ENCODE measurements around the gene LYST.

LYST gene

DNA sequence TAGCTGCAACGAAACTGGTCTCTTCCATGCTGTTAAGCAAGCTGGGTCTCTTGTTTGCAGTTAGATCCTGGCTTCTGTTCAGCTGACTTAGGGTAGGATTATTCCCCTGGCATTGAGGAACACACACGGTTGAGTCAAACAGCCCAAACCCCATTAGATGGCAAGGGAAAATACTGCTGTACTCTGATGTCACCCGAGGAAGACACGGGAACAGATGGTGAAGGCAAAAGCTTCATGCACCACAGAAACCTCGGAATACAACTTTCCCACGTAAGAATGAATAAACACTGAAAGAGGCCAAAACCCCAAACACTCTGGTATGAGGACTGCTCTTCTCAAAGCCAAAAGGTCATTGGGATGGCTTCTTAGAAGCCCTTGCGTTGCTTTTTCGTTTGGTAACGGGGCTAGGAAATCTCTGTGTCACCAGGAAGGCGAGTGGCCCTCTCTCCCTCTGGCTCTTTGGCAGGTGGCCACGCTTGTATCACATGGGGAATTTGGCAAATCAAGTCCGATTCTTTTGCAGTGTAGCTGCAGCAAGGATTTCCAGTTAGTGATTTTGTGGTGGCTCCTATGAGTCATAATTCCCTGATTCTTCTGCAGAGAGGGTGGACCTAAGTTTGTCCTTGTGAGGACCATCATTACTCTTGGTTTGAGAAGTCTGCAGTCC, 16.7 kb upstream of the LYST start:
- DNase-seq (ENCODE audit: low read depth), result no peak

DNA sequence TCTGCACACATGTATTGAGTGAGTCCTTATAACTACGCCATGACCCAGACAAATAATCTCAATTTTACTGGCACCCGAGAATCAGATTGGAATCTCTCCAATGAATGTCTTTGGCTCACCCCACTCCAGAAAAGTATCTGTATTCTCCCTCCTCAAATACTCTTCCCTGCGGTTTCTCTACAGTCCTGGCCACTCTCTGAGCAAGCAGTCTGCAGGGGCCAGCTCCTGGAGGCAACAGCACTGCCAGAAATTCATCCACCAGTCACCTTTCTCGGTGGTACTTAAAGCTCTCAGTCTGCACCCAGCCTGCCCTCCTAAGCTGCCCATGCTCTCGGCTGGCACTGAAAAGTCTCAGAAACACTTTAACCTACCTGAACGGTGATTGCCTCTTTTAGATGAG, 16.1 kb upstream of the LYST start:
- no peak for DNase-seq (ENCODE audit: low read depth)

DNA sequence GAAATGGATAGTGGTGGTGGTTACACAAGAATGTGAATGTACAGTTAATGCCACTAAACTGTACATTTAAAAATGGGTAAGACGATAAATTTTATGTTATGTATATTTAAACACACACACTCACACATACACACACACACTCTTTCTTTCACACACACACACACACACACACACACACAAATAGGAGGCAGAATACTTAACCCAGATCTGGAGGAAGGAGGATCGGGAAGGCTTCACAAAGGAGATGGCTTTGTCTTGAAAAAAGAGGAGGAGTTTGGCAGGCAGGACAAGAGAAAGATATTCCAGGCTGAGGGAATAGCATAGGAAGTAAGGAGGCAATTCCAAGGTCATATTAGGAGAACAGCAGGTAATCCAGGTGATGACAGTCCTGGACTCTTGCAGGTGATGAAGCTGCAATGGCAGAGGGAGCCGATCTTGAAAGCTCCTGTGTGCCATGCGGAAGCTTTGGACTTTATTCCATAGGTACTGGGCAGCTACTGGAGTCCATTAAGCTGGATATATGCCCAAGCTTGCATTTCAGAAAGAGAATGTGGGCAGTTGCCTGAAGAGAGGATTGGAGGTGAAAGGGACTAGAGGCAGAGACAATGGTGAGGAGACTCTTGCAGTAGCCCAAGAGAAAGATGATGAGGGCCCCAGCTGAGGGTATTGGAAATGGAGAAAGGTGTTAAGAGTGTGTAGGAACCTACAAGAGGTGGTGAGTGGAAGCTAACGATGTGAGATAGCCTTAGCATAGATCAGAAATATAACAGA, 15.4 kb upstream of the LYST start:
- no peak for DNase-seq (ENCODE audit: low read depth)

DNA sequence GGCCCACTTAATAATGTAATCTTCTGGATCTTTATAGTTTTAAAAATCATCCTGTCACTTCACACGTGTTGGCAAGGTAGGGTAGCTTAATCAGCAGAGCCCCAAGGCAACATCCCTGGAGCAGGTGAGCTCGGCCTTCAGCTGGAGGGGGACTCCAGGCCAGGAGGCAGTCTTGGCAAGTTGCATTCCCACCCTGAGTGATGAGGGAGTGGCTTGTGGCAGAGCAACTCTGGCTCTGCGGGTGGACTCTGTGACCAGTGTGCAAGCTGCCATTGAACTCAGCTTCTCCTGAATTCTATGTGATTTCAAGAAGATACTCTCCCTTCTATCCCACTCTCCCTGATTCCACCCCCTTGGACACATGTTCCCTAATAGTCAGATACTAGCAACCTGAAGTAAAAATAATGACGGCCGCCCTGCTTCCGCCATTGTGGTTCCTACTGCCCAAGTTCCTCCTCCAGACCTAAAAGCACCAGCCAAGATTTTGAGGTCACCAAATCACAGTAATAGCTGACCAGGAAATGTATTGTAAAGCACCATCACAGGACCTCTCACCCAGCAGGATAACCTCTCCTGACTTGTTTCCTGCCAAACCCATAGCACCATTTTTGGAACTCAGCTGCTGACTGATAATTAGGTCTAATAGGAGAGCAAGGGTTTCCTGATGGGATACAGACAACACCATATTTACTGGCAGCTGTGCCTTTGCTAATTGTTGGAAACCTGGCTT, 11.5 kb upstream of the LYST start:
- no peak for DNase-seq (ENCODE audit: low read depth)

DNA sequence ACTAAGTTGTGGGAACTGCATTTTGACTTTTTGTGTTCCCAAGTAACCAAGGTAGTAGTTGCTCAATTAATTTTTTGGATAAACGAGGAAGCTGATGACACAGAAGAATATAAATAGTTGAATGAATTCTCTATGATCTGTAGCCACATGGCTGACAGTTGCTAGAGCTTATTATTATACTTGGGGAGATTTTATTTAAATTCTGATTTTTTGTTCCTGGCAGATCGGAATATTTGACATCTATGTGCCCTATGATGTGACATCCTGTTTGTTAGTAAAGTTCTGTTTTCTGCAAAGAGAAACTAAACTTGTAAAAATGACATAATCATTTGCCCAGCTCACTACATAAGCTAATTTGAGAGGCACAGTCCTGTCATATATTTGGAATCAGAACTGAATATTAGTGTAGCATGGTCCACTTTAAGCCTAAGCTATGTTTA, 9.7 kb upstream of the LYST start:
- no peak for DNase-seq (ENCODE audit: low read depth)

DNA sequence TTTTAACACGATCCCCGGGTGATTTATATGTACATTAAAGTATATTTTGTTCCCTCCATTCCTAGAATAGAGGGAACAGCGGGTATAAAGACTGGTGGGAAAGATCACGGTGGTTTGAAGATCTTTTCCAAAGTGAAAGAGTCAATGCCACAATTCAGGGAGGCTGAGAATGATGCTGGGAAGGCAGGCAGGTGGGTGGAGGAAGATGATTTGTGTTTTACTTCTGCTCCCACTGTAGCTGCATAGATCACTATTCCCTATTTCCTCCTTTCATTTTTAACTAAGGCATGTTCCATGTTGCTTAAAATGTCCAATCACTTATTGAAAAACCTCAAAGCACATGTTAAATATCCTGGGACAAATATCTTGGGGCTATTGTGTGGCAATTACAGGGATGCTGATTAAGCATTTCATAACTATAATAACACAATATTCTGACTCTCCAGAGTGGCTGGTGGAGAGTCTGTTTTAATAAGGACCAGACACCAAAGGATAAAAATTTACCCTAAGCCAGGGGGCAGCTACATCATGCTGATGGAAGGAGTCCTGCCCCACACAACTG, 8.4 kb upstream of the LYST start:
- DNase-seq (ENCODE audit: low read depth), result no peak

DNA sequence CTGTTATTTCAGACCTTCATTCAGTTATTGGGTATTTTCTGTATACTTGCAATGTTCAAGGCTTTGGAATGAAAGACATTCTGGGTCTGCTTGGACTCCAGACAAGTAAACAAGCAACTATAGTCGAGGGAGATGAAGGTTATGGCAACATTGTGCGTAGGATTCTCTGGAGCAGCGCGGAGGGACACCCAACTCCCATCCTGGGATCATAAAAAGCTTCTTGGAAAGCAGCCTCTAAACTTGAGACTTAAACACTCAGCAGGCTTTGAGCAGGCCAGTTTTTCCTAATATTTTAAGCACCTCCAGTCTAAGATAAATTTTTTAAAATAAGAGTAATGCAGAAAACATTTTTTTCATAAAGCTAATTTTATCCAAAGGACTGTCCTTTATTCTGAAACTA, 7.6 kb upstream of the LYST start:
- no peak for DNase-seq (ENCODE audit: low read depth)

DNA sequence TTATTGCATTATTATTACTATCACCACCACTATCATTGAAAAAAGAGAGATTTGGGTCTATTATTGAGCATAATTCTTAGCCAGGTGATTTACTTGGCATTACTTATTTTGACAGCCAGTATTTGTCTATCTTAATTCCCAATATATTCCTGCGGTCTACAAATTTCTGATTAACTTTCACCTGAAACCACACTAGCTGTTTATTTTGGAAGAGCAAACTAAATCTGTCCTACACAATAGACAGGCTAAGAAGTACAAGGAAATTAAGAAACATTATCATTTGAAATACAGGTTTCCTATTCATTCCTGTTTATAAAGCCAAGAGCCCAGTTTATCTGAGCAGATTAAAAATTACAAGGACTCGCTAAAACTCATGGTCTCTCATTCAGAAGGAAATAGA, 6.9 kb upstream of the LYST start:
- DNase-seq (ENCODE audit: low read depth), result no peak

DNA sequence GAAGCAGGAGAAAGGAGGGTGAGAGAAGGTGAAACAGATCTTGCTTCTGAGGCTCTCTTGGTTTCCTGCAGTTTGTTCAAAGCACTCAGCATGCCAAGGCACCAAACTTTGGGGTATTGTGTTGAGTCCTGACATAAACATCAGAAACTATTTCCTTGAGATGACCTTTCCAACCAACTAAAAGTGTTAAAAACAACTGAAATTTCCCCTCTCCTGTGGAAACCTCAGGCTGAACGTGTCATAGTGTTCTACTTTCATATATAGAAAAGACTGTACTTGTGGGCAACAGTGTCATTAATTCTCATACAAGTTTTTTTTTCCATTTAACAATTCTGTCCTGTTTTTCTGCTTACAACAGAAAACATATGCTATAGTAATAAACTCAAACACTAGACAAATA, 6.3 kb upstream of the LYST start:
- DNase-seq (ENCODE audit: low read depth), result no peak

DNA sequence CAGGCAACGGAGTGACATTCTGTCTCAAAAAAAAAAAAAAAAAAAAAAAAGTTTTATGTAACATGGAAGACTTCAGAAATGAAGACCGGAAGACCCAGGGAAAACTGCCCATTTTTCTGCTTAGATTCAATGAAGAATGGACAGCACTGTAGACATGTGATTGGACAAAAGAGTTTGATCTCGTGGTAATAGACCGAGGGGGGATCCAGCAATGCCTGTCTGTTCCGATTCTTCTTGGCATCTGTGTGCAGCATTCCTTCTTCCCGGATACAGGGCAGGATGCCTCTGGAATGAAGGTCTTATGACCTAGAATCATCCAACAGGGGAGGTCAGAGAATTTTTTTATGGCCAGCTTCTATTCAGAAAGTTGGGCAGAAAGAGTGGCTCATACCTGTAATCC, 5.6 kb upstream of the LYST start:
- DNase-seq (ENCODE audit: low read depth), result no peak

DNA sequence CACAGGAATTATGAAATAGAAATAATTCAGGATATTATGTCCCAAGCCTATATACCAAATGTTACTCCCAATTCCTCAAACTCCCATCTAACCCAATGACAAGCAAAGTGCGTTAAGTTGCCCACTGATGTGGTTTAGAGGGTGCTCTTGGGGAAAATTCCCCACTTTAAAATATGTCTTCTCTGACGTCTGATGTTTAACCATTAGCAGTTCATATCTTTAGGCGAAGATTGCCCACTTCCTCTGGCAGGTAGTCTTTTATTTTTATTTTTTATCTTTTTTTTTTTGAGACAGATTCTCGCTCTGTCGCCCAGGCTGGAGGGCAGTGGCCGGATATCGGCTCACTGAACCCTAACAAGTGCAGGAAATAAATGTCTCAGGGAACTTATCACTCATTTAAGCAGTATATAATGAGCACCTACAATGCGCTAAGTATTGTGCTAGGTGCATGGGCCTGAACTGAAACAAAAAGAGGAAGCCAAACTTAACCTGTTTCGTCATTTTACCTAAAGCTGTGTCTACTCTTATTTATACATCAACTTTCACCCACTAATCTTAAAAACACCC, 1.3 kb upstream of the LYST start:
- no peak for DNase-seq (ENCODE audit: low read depth)

DNA sequence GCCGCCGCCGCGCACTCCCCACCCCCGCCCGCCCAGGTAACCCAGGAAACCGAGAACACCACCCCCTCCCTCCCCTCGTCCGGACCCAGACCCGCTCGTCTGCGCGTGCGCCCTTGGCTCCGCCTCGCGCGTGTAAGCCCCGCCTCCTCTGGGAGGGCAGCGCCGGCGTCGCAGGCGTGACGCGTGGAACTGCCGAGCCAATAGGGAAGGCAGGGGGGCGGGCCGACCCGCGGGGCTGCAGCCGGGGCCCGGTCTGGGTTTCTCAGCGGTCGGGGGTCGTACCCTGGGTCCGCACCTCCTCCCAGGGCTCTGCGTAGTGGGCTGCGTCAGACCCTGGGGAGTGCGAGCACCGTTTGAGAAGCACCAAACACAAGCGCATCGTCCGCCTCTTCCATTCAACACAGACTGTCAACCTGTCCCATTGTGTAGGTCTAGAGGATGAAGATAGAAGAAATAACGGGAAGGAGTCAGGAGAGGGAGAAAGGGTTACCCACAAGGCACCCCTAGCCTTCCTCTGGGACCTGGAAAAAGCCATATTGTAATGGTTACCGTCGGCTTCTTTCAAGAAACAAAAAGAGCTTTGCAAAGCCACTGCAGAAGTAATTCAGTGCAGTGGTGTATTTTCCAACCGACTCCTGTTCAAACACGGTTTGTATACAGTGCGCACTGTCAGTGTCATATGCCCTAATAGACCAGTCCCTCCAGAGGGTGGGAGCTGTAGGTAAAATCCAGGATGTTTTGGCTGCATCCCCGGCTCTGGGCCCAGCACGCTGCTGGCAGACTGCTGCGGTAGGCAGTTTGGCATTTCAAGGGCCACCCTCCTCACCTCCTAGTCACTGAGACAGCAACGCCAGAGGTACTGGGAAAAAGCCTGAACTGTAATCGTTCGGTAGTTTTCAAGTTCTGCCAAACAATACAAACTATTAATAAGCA, 473 bp upstream of the LYST start:
- peak; percentile 95 for DNase-seq (ENCODE audit: low read depth)

DNA sequence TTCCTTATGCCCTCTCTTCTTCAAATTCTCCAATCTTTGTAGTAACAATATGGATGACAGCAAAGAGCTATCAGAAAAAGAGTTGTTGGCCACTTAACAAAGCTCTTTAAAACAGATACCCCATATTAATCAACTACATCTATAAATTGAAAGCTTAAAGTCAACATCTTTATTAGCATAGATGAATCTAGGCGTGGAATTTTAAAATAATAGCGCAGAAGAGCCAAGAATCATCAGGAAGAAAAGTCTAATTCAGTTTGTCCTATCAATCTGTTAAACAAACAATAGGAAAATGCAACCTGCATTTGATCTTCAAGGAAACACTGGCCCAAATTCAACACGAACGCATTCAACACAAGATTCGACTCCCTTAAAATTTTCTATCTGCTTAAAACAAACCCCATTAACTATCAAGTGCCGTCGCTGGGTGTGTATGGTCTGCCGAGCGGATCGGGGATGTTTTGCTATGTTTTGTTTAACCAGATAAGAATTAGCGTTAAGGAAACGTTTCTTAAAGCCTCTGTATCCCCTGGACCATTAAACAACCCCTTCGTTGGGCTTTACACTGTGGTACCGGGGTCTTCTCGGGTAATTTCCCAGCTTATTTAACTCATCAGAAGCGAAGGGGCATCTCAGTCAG, 1.0 kb downstream of the LYST start:
- DNase-seq (ENCODE audit: low read depth), result no peak

DNA sequence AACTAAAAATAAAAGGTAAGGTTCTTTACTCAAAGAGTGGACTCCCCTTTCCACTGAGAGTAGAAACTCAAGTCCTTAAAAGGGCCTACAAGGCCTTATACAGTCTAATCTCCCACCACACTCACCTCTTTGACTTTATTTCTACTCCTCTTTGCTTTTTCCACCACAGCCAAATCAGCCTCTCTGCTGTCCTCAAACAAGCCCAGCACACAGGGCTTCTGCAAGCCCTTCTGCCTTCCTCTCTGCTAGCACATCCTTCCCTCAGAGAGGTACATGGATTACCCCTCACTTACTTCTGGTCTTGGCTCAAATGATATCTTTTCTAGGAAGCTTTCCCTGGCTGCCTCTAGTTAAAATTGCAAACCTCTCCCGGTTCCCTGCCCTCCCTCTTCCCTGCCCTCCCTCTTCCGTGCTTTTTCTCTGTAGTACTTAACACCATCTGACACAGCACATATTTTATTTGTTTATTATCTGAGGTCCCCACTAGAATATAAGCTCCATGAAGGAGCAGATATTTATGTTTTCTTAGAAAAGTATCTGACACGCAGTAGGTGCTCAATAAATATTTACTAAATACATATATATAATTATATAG, 1.7 kb downstream of the LYST start:
- no peak for DNase-seq (ENCODE audit: low read depth)

DNA sequence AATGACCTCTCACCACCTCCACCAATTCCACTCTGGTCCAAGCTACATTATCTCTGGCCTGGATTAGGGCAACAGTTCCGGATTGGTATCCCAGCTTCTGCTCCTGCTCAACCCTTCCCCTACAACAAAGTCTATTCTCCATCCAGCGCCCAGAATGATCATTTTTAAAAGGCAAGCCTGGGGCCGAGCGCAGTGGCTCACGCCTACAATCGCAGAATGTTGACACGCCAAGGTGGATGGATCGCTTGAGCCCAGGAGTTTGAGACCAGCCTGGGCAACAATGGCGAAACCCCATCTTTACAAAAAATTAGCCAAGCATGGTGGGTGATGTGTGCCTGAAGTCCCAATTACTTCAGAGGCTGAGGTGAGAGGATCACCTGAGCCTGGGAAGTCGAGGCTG, 2.2 kb downstream of the LYST start:
- DNase-seq (ENCODE audit: low read depth), result no peak

DNA sequence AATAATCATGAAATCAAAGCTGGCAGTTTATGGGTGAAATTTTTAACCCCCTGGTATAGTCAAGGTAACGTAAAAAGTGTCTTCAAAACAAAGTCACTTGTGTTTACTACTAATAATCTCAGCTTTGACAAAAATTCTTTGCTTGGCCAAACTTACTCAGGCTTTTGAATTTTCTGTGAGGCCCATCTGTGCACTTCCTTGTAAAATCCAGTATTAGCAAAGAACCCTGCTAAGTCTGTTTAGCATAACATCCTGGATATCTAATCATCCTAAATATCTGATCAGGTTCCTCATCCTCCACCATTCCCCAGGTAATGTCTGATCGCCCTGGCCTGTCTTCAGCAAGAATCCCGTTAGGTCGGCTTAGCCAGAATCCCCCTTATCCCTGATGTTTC, 3.0 kb downstream of the LYST start:
- no peak for DNase-seq (ENCODE audit: low read depth)

DNA sequence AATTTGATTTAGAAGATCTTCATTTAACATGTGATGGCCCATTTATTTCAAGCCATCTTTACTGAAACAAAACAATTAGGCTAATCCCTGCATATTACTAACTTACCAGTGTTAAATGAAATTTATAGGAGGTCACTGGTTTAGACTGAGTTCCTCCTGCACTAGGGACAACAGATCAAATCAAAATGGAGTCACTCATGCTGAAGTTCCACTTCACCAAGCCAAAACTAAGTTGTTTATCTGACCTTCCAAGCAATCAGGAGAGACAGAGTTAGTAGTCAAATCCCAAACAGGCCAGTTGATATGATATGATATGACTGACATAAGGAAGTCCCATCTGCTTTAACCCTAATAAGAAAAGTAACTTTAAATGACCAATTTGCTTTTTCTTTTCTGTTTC, 4.8 kb downstream of the LYST start:
- no peak for DNase-seq (ENCODE audit: low read depth)

DNA sequence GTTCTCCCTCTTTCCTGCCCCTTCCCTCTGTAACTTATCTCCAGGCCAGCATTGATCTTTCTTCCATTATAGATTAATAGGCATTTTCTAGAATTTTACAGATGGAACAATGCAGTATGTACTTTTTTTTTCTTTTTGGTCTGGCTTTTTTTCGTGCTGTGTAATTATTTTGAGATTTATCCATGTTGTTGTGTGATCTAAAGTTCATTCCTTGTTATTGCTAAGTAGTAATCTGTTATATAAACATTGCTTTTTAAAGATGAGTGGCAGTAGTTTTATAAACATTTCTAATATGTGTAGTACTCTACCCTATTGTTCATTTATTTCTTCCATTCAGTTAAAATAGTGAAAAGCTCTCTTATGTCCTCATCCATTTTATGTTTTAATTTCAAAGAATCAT, 5.9 kb downstream of the LYST start:
- DNase-seq (ENCODE audit: low read depth), result no peak

DNA sequence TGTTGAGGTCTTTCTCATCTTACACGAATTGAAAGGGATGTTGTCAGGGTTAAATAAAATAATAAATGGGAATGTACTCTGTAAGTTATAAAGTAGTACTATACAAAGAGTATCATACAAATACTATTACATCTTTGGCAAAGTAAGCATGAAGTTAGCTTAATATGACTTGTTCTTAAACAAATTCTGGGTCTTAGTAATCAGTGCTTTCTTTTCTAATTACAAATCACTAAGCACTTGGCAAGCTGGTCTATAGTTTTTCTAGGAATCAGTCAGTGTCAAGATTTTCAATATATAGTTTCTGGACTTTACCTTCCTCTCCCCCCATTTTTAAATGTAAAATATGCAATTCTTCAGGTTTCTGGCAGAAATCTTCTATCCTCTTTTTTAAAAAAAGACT, 6.9 kb downstream of the LYST start:
- no peak for DNase-seq (ENCODE audit: low read depth)

DNA sequence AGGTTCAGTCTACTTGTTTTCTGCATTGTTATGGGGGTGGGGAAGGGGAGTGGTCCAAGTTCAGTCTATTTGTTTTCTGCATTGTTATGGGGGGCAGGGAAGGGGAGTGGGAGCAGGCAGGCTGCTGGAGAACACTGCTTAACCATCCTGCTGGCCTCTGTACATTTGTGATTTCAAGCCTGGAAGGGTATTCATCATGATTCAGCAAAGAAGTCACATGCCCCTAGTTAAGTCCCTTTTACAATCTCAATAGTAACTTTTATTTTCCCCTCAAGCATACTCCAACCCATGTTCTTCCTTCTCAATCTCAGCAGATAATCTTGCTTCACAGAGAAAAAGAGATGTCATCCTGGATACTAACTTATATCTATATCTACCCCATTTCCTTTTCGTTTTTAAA, 7.9 kb downstream of the LYST start:
- DNase-seq (ENCODE audit: low read depth), result no peak

DNA sequence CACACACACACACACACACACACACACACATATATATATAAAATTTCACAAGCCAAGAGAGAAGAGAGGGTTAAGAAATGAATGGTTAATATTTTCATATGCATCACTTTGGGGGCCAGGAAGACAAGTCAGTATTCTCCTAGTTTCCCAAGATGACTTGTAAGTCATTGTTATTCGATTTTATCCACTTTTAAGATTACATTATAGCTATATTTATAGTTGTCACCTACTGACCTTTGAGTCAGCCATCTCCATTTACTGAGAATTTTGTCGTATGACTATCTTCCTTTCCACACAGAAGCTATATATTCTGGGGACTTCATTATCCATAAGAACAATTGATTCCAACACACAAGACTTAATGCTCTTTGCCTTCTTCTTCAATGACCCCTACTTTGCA, 8.9 kb downstream of the LYST start:
- no peak for DNase-seq (ENCODE audit: low read depth)
